Cardiac muscle cell (in vitro differentiated cells and primary cell): ENCODE results near the gene PRKCD. TPM values are rescaled to one million over a fixed set of nuclear protein-coding genes. Genes with fewer than 3 reads are reported as not detected.

ENCODE experiments used
- DNase-seq, 2 donors: peaks; one replicate each; pipeline versions ENCODE4 v3.0.0 to v3.0.0-alpha.2; 2010 to 2017; ENCODE audit warnings: low read depth in 1 of 2, low spot score in 1 of 2
- H3K27ac ChIP-seq: fragments of 200-600 bp; sonication (generic); 2 replicates; pipeline ENCODE4 v1.5.1; 2016
- H3K27me3 ChIP-seq: fragments of 200-600 bp; sonication (generic); 2 replicates; pipeline ENCODE4 v1.6.0; 2016; ENCODE audit warnings: control low read depth
- H3K36me3 ChIP-seq: fragments of 200-600 bp; sonication (generic); 2 replicates; pipeline ENCODE4 v1.5.1; 2016; ENCODE audit warnings: control low read depth
- H3K4me1 ChIP-seq: fragments of 200-600 bp; sonication (generic); 2 replicates; pipeline ENCODE4 v1.8.1; 2017; ENCODE audit warnings: low read depth, mild to moderate bottlenecking, mixed run types
- H3K4me3 ChIP-seq: fragments of 200-600 bp; sonication (generic); 2 replicates; pipeline ENCODE4 v1.5.1; 2016; ENCODE audit warnings: mild to moderate bottlenecking
- H3K9me3 ChIP-seq: fragments of 200-600 bp; sonication (generic); 2 replicates; pipeline ENCODE4 v1.5.1; 2017; ENCODE audit warnings: low read depth, mild to moderate bottlenecking, control low read depth
- CTCF ChIP-seq: IDR thresholded peaks from 2 replicates; pipeline ENCODE4 v1.5.1; 2012; ENCODE audit warnings: low read depth, mild to moderate bottlenecking, low read length
- polyA plus RNA-seq: library from polyadenylated mRNA; unstranded; fragments of >200 nt; fragmentation: Nextera tagmentation; extraction: Ambion mirVana; gene quantifications from 2 replicates; pipeline ENCODE4 v1.2.1, GENCODE V29; 2016
- total RNA-seq: library from RNA; depleted of rRNA; stranded (reverse); fragments of >200 nt; gene quantifications from 2 replicates; pipeline ENCODE4 v1.2.3, GENCODE V29; 2016

The PRKCD gene
- total and polyA plus RNA-seq, 2 experiments from 2014 or later: 1.3 to 3.9 TPM

GRCh38 chr3:53186726-53187125, 25.7 kb downstream of the PRKCD start:
- H3K4me3 ChIP-seq: no peak overlapping the region
- H3K9me3 ChIP-seq: no peaks in the 10 kb centered on the region
- DNase-seq: no peak
- no peak for TF ChIP-seq CTCF
- H3K27me3 ChIP-seq: peaks cover 4% of the 10 kb centered on the region
- no peaks in the 10 kb centered on the region for H3K36me3 ChIP-seq
- no peaks in the 10 kb centered on the region for H3K4me1 ChIP-seq
- no peak overlapping the region for H3K27ac ChIP-seq

GRCh38 chr3:53187430-53187829, 26.4 kb downstream of the PRKCD start:
- Histone ChIP-seq H3K27me3 (peaks cover 4% of the 10 kb centered on the region), H3K36me3 (no peaks in the 10 kb centered on the region), H3K4me1 (no peaks in the 10 kb centered on the region), H3K4me3 (no peak overlapping the region), H3K9me3 (no peaks in the 10 kb centered on the region), H3K27ac (no peak overlapping the region)
- TF ChIP-seq CTCF: no peak
- DNase-seq: no peak

GRCh38 chr3:53188136-53188685, 27.2 kb downstream of the PRKCD start:
- no peaks in the 10 kb centered on the region for H3K36me3 ChIP-seq
- no peak overlapping the region for H3K27ac ChIP-seq
- TF ChIP-seq CTCF: no peak
- H3K9me3 ChIP-seq: no peaks in the 10 kb centered on the region
- H3K4me3 ChIP-seq: no peak overlapping the region
- DNase-seq: no peak
- peaks cover 8% of the 10 kb centered on the region for H3K27me3 ChIP-seq
- no peaks in the 10 kb centered on the region for H3K4me1 ChIP-seq

DNA sequence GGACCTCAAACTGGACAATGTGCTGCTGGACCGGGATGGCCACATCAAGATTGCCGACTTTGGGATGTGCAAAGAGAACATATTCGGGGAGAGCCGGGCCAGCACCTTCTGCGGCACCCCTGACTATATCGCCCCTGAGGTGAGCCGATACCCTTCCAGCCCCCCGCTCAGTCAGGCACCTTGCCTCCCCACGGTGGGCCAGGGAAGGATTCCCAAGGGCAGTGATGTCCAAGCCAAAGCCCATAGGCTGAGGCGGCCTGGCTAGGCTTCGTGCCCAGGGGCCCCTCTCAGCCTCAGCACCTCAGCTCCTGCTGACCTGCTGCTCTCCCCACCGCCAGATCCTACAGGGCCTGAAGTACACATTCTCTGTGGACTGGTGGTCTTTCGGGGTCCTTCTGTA, 27.7 kb downstream of the PRKCD start:
- H3K27me3 ChIP-seq: peaks cover 12% of the 10 kb centered on the region
- no peak for TF ChIP-seq CTCF
- H3K9me3 ChIP-seq: no peaks in the 10 kb centered on the region
- no peak overlapping the region for H3K27ac ChIP-seq
- no peaks in the 10 kb centered on the region for H3K4me1 ChIP-seq
- H3K36me3 ChIP-seq: no peaks in the 10 kb centered on the region
- no peak overlapping the region for H3K4me3 ChIP-seq
- no peak for DNase-seq

GRCh38 chr3:53189276-53189675, 28.3 kb downstream of the PRKCD start:
- H3K27me3 ChIP-seq: peaks cover 12% of the 10 kb centered on the region
- H3K36me3 ChIP-seq: no peaks in the 10 kb centered on the region
- no peak for TF ChIP-seq CTCF
- DNase-seq: no peak
- no peak overlapping the region for H3K27ac ChIP-seq
- no peaks in the 10 kb centered on the region for H3K4me1 ChIP-seq
- H3K4me3 ChIP-seq: no peak overlapping the region
- H3K9me3 ChIP-seq: no peaks in the 10 kb centered on the region

DNA sequence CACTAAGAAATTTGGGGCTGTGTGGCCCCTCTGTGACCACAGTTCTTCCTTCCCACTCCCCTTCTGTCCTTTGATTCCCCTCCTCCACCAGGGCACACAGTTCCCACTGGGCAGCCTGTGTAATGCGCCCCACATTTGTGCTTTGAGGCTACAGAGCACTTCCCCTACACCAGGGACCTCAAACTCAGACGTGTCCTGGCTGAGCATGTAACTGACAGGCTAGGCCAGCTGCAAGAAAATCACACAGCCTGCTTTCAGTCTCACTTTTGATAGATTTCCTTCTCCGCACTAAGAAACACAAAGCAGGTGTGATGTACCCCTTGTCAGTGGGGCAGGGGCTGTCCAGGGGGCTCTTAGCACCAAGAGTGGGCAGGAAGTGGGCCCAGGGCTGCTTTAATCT, 29.6 kb downstream of the PRKCD start:
- H3K27me3 ChIP-seq: peaks cover 17% of the 10 kb centered on the region
- no peak for DNase-seq
- no peaks in the 10 kb centered on the region for H3K4me1 ChIP-seq
- H3K36me3 ChIP-seq: no peaks in the 10 kb centered on the region
- no peak overlapping the region for H3K4me3 ChIP-seq
- no peaks in the 10 kb centered on the region for H3K9me3 ChIP-seq
- no peak for TF ChIP-seq CTCF
- H3K27ac ChIP-seq: no peak overlapping the region
